Neural cell (in vitro differentiated cells): ENCODE data around the gene ATP13A2. TPM values are rescaled to one million over a fixed set of nuclear protein-coding genes. Genes with fewer than 3 reads are reported as not detected.

Experiments
- H2AFZ ChIP-seq: fragments of 200-600, 300-800 bp; sonication (generic), shearing (Covaris generic); 2 replicates; pipeline ENCODE4 v1.6.0; 2014; ENCODE audit warnings: low read depth, mild to moderate bottlenecking, antibody characterized with exemption, low read length, moderate library complexity
- H3F3A ChIP-seq: fragments of 200-600 bp; shearing (Covaris generic); 2 replicates; pipeline ENCODE4 v1.6.1; 2016; ENCODE audit warnings: mild to moderate bottlenecking, moderate library complexity, mixed read lengths, antibody characterized with exemption, low read length; ENCODE audit not compliant: insufficient read depth, poor library complexity, severe bottlenecking
- H3K27ac ChIP-seq: fragments of 200-600, 300-800 bp; sonication (generic), shearing (Covaris generic); 2 replicates; pipeline ENCODE4 v1.5.1; 2014; ENCODE audit warnings: mild to moderate bottlenecking, low read length, moderate library complexity
- H3K27me3 ChIP-seq: fragments of 300-800, 200-600 bp; sonication (generic), shearing (Covaris generic); 2 replicates; pipeline ENCODE4 v1.6.0; 2014; ENCODE audit warnings: mild to moderate bottlenecking, low read depth, low read length, moderate library complexity; ENCODE audit not compliant: insufficient read depth
- H3K36me3 ChIP-seq: fragments of 300-800, 200-600 bp; sonication (generic), shearing (Covaris generic); 2 replicates; pipeline ENCODE4 v1.5.1; 2014; ENCODE audit warnings: mild to moderate bottlenecking, antibody characterized with exemption, low read length, moderate library complexity; ENCODE audit not compliant: insufficient read depth
- H3K4me2 ChIP-seq: fragments of 300-800, 200-600 bp; sonication (generic), shearing (Covaris generic); 2 replicates; pipeline ENCODE4 v1.6.0; 2014; ENCODE audit warnings: mild to moderate bottlenecking, low read length
- H3K4me3 ChIP-seq: fragments of 300-800, 200-600 bp; sonication (generic), shearing (Covaris generic); 2 replicates; pipeline ENCODE4 v1.5.1; 2014; ENCODE audit warnings: mild to moderate bottlenecking, low read length, moderate library complexity
- H3K79me2 ChIP-seq: fragments of 200-600 bp; shearing (Covaris generic); replicated peaks from 2 replicates; pipeline ENCODE4 v1.6.0; 2014; ENCODE audit warnings: mild to moderate bottlenecking, low read length, moderate library complexity; ENCODE audit not compliant: insufficient read depth
- H3K9ac ChIP-seq: fragments of 300-800, 200-600 bp; sonication (generic), shearing (Covaris generic); 2 replicates; pipeline ENCODE4 v1.6.1; 2016; ENCODE audit warnings: mild to moderate bottlenecking, low read length, mixed read lengths
- H3K9me2 ChIP-seq: fragments of 200-600 bp; shearing (Covaris generic); 2 replicates; pipeline ENCODE4 v1.6.1; 2016; ENCODE audit warnings: mild to moderate bottlenecking, low read length, mixed read lengths; ENCODE audit not compliant: insufficient read depth
- H3K9me3 ChIP-seq: fragments of 200-600, 300-800 bp; sonication (generic), shearing (Covaris generic); 2 replicates; pipeline ENCODE4 v1.6.1; 2016; ENCODE audit warnings: mild to moderate bottlenecking, mixed run types, low read length, moderate library complexity, mixed read lengths
- H4K20me1 ChIP-seq: fragments of 200-600 bp; shearing (Covaris generic); 2 replicates; pipeline ENCODE4 v1.6.1; 2016; ENCODE audit warnings: mild to moderate bottlenecking, mixed run types; ENCODE audit not compliant: insufficient read depth
- CTCF ChIP-seq: fragments of 450-650 bp; IDR thresholded peaks from 2 replicates; pipeline ENCODE4 v1.5.1; 2014; ENCODE audit warnings: antibody characterized with exemption, mild to moderate bottlenecking, moderate library complexity; ENCODE audit not compliant: poor library complexity, severe bottlenecking
- EP300 ChIP-seq: fragments of 450-650 bp; conservative IDR thresholded peaks from 2 replicates; pipeline ENCODE4 v1.6.1; 2014; ENCODE audit warnings: antibody characterized with exemption, mild to moderate bottlenecking, moderate library complexity; ENCODE audit not compliant: poor library complexity, severe bottlenecking
- EZH2 ChIP-seq: fragments of 200-600, 300-800 bp; shearing (Covaris generic), sonication (generic); IDR thresholded peaks from 2 replicates; pipeline ENCODE4 v1.6.1; 2014; ENCODE audit warnings: antibody characterized with exemption, low read length, borderline replicate concordance, mild to moderate bottlenecking; ENCODE audit not compliant: insufficient read depth, poor library complexity, severe bottlenecking
- MXI1 ChIP-seq: fragments of 450-650 bp; conservative IDR thresholded peaks from 2 replicates; pipeline ENCODE4 v1.6.1; 2014; ENCODE audit warnings: antibody characterized with exemption, mild to moderate bottlenecking; ENCODE audit not compliant: poor library complexity, severe bottlenecking
- POLR2AphosphoS5 ChIP-seq: IDR thresholded peaks from 2 replicates; pipeline ENCODE4 v1.6.1; 2012
- RAD21 ChIP-seq: fragments of 450-650 bp; conservative IDR thresholded peaks from 2 replicates; pipeline ENCODE4 v1.6.1; 2014; ENCODE audit warnings: antibody characterized with exemption, mild to moderate bottlenecking, moderate library complexity
- SMC3 ChIP-seq: fragments of 450-650 bp; conservative IDR thresholded peaks from 2 replicates; pipeline ENCODE4 v1.6.1; 2014; ENCODE audit warnings: antibody characterized with exemption, mild to moderate bottlenecking, moderate library complexity; ENCODE audit not compliant: poor library complexity
- TAF1 ChIP-seq: IDR thresholded peaks from 2 replicates; pipeline ENCODE4 v1.6.1; 2012; ENCODE audit warnings: low read depth
- polyA plus RNA-seq: library from polyadenylated mRNA; depleted of rRNA; stranded (reverse); fragments of >200 nt; gene quantifications from 2 replicates; pipeline ENCODE4 v1.2.3, GENCODE V29; 2014
- TF ChIP-seq, protein P1 (sequence below): IDR thresholded peaks from 2 replicates; pipeline ENCODE4 v1.6.1; 2012; ENCODE audit warnings: borderline replicate concordance

Gene ATP13A2
- polyA plus RNA-seq, 1 donor from 2014 or later, result 43.3 TPM

DNA sequence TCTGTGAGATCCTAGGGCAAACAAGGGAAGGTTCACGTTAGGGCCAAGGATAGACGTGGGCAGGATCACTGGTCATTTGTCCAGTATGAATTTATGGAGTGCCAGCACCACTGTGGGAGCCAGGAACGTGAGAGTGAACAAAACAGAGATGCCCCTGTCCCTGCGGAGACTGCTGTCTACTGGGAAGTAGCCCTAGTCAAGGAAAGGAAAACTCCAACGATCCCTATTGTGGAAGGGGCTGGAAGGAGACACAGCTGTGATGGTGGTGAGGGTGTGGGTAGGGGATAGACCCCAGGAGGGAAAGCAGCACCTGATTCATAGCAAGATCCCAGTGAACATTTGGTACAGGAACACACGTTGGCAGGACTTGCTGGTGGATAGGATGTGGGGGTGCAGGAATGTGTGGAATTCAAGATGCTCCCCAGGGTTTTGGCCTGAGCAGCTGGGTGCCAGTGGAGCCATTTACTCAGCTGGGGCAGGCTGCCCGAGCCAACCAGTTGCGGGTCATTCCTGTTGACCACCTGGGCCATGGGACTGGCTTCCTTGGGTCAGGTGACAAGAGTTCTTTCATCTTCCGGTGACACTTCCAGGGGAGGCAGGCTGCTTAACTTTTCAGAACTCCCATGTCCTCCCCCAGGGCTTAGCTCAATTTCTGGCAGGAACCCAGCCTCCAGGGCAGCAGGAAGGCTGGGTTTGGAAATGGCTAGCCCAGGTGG, 1.2 kb upstream of the ATP13A2 start:
- Histone ChIP-seq H3K9ac (no peak overlapping the region), H3K4me2 (no peak overlapping the region), H3K4me3 (no peak overlapping the region), H3K27me3 (no peaks in the 10 kb centered on the region), H4K20me1 (no peaks in the 10 kb centered on the region), H3F3A (no peaks in the 10 kb centered on the region), H3K36me3 (peaks cover under 1% of the 10 kb centered on the region), H3K79me2 (peaks cover 8% of the 10 kb centered on the region), H2AFZ (no peak overlapping the region), H3K9me3 (no peaks in the 10 kb centered on the region), H3K27ac (no peak overlapping the region), H3K9me2 (no peaks in the 10 kb centered on the region)
- TF ChIP-seq POLR2AphosphoS5 (no peak), MXI1 (no peak), EP300 (no peak), CTCF (no peak), TAF1 (no peak)
- TF ChIP-seq, protein P1, sequence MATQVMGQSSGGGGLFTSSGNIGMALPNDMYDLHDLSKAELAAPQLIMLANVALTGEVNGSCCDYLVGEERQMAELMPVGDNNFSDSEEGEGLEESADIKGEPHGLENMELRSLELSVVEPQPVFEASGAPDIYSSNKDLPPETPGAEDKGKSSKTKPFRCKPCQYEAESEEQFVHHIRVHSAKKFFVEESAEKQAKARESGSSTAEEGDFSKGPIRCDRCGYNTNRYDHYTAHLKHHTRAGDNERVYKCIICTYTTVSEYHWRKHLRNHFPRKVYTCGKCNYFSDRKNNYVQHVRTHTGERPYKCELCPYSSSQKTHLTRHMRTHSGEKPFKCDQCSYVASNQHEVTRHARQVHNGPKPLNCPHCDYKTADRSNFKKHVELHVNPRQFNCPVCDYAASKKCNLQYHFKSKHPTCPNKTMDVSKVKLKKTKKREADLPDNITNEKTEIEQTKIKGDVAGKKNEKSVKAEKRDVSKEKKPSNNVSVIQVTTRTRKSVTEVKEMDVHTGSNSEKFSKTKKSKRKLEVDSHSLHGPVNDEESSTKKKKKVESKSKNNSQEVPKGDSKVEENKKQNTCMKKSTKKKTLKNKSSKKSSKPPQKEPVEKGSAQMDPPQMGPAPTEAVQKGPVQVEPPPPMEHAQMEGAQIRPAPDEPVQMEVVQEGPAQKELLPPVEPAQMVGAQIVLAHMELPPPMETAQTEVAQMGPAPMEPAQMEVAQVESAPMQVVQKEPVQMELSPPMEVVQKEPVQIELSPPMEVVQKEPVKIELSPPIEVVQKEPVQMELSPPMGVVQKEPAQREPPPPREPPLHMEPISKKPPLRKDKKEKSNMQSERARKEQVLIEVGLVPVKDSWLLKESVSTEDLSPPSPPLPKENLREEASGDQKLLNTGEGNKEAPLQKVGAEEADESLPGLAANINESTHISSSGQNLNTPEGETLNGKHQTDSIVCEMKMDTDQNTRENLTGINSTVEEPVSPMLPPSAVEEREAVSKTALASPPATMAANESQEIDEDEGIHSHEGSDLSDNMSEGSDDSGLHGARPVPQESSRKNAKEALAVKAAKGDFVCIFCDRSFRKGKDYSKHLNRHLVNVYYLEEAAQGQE, result no peak

GRCh38 chr1:17011092-17011438, 663 bp downstream of the ATP13A2 start:
- Histone ChIP-seq H2AFZ (peak overlapping the region; percentile 60), H3K9me3 (no peaks in the 10 kb centered on the region), H3K4me2 (peak overlapping the region; percentile 86), H3F3A (no peaks in the 10 kb centered on the region), H3K79me2 (peaks cover 8% of the 10 kb centered on the region), H3K9ac (peak overlapping the region; percentile 87), H4K20me1 (no peaks in the 10 kb centered on the region), H3K27me3 (no peaks in the 10 kb centered on the region), H3K27ac (no peak overlapping the region), H3K9me2 (no peaks in the 10 kb centered on the region), H3K36me3 (no peaks in the 10 kb centered on the region), H3K4me3 (peak overlapping the region; percentile 97)
- TF ChIP-seq EP300 (no peak), EZH2 (no peak), POLR2AphosphoS5 (no peak), CTCF (no peak), SMC3 (no peak), RAD21 (no peak), TAF1 (no peak), MXI1 (no peak)
- TF ChIP-seq, protein P1, result no peak
